Retinal pigment epithelial cell (primary cell): ENCODE data around the gene DNAJA3.

Experiments
- DNase-seq: peaks from one replicate; pipeline ENCODE4 v3.0.0-alpha.2; 2010; ENCODE audit warnings: low read depth
- H3K4me3 ChIP-seq: 2 replicates; pipeline ENCODE4 v1.5.1; 2011; ENCODE audit warnings: mild to moderate bottlenecking, low read length, control low read depth, moderate library complexity
- CTCF ChIP-seq: conservative IDR thresholded peaks from 2 replicates; pipeline ENCODE4 v1.5.1; 2011; ENCODE audit warnings: low read depth, low read length, control low read depth, inconsistent platforms

The DNAJA3 gene

DNA sequence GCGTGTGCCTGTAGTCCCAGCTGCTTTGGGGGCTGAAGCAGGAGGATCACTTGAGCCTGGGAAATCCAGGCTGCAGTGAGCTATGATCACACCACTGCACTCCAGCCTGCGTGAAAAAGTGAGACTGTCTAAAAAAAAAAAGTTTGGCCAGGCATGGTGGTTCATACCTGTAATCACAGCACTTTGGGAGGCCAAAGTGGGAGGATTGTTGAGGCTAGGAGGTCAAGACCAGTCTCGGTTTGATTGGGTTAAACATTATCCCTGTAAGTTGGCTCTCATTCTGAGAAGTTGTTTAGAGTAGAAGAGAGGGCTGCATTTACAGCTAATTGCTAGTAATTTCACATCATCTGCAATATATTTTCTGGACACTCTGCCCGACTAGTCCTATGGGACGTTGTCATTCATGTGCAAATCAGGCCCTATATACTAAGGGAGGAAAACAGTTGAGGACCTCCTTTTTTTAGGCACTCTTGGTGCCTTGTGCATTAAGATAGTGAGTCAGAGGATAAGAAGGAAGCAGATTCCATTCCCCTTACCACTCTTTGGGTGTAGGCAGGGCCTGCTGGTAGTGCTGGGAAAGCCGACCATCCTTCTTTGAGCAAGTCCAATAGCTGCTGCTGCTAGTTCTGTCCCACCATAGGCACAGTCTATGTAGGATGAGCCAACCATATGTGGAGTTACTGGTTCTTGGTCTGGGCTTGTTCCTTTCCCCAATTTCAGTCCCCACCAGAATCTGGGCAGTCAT is 69.2 kb downstream of the DNAJA3 start:
- no peak overlapping the region for H3K4me3 ChIP-seq
- DNase-seq, result no peak
- TF ChIP-seq CTCF, result no peak

- H3K4me3 ChIP-seq, result no peak overlapping the region
- DNase-seq, result no peak
- no peak for TF ChIP-seq CTCF
Observed at GRCh38 chr16:4495766-4496165, 70.1 kb downstream of the DNAJA3 start.

DNA sequence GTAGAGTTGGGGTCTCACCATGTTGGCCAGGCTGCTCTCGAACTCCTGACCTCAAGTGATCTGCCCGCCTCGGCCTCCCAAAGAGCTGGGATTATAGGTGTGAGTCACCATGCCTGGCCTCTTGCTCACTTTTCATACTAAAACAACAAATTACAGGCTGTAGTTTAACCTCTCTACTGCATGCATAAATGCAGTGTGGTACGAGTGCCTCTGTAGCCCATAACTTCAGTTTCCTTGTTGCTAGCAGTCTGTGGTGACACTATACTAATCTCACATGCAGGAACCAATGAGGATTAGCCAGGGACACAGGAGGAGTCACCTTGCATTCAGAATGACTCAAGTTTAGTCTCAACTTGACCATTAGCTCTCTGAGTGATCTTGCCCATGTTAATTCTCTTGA is 70.6 kb downstream of the DNAJA3 start:
- TF ChIP-seq CTCF, result no peak
- H3K4me3 ChIP-seq, result no peak overlapping the region
- peak; percentile 69 for DNase-seq

DNA sequence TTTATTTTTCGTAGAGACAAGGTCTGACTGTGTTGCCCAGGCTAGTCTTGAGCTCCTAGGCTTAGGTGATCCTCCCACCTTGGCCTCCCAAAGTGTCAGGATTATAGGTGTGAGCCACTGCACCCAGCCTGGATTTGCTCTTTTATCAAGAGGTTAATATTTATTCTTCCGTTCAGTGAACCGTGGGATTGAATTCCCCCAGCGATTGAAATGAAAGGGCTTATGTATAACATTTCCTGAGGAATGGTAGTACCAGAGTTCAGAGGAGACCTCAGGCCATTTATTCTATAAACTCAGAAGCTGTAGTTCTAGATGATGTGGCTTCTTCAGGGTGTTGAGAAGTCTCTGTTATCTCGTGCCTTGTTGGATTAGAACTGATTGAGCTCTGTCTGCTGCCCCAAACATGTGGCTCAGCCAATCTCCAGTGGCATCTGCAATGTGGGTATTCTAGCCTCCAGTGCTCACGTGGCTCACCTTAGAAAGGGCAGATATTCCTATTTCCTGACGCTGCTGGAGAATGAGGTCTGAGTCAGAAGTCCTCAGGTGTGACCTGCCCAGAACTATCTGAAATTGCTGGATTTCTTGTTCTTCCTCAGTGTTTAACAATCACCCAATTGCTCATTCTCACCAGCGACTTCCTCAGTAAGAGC is 73.0 kb downstream of the DNAJA3 start:
- H3K4me3 ChIP-seq, result no peak overlapping the region
- no peak for DNase-seq
- TF ChIP-seq CTCF, result no peak

GRCh38 chr16:4499196-4499555 is 73.5 kb downstream of the DNAJA3 start:
- no peak for DNase-seq
- H3K4me3 ChIP-seq, result no peak overlapping the region
- TF ChIP-seq CTCF, result no peak

DNA sequence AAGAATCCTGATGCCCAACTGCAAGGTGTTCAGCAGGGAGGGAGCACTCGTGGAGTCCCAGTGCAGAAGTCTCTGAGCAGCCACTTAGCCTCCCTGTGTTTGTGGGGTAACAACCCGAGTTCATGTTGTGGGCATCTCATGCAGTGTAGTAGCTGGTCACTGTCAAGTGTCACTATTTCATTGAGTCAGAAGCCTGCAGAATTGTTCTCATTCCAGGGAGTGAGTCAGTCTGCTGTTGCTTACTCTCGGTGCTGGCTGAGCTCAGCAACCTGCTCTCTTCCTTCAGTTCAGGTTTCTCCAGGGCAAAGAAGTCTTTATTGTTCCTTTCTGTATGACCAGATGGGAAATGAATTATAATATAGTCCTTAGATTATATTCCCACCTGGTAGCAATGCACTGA is 74.6 kb downstream of the DNAJA3 start:
- H3K4me3 ChIP-seq, result no peak overlapping the region
- DNase-seq, result no peak
- no peak for TF ChIP-seq CTCF

- DNase-seq, result no peak
- H3K4me3 ChIP-seq, result no peak overlapping the region
- no peak for TF ChIP-seq CTCF
Observed at GRCh38 chr16:4501071-4501478, 75.4 kb downstream of the DNAJA3 start.
